Erythroblast (primary cell): ENCODE measurements around the gene IQSEC1.

Experiments used
- DNase-seq, 2 experiments: peaks; one replicate each; lab custom pipeline; 2025; lab: John Stamatoyannopoulos, UW
- GATA1 ChIP-seq: IDR thresholded peaks from 2 replicates; pipeline ENCODE4 v1.6.1; 2011; ENCODE audit warnings: low read depth, mild to moderate bottlenecking, control low read depth, low read length, moderate library complexity
- POLR2A ChIP-seq: IDR thresholded peaks from 2 replicates; pipeline ENCODE4 v1.6.1; 2011; ENCODE audit warnings: mild to moderate bottlenecking, low read length

Gene IQSEC1

DNA sequence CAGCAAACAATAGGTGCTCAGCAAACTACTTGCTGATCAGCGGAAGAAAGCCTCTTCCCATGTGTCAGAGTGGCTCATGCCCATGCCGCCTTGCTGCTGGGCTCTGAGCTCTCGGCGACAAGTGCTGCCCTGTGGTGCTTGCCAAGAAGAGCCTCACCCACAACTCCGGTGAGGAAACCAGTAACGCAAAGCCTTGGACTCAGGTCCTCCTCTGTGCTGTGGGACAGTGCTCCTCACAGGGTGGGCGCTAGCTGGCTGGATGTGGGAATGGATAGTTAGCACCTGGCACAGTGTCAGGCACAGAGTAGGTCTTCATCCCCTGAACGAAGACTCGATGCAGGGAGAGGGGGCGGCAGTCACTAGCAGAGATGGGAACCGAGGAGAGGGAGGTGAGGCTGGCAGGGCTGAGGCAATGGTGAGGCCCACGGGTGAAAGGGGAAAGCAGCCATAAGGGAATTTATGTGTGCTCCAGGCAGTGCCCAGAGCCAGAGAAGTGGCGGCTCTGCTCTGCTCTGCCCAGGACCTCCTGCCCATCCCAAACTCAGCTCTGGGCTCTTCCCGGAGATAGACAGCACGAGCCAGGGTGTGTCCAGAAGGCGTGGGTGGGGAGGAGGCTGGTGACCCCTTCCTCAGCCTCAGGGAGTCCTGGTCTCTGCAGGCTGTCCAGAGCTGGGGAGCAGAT, 55.7 kb downstream of the IQSEC1 start:
- peak in 1 of 2 experiments; percentile 39 for DNase-seq
- no peak for TF ChIP-seq GATA1
- no peak for TF ChIP-seq POLR2A

DNA sequence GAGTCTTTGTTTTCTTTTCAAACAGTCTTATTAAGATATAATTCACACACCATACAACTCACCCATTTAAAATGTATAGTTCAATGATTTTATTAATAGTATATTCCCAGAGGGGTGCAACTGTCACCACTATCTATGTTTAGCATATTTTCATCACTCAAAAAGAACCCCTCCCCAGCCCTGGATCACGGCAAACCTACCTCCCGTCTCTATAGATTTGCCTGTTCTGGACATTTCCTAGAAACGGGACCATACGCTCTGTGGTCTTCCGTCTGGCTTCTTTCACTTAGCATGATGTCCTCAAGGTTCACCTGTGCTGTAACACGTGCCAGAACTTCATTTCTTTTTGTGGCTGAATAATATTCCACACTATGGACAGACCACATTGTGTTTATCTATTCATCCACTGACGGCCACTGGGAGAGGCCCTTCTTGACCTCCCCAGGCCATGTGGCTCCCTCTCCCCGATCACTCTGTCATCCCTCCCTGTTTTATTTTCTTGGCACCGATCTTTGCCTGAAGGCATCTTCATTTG, 56.4 kb downstream of the IQSEC1 start:
- TF ChIP-seq POLR2A (peak; percentile 39), GATA1 (no peak)
- DNase-seq, result peak; percentile 47 to 64

DNA sequence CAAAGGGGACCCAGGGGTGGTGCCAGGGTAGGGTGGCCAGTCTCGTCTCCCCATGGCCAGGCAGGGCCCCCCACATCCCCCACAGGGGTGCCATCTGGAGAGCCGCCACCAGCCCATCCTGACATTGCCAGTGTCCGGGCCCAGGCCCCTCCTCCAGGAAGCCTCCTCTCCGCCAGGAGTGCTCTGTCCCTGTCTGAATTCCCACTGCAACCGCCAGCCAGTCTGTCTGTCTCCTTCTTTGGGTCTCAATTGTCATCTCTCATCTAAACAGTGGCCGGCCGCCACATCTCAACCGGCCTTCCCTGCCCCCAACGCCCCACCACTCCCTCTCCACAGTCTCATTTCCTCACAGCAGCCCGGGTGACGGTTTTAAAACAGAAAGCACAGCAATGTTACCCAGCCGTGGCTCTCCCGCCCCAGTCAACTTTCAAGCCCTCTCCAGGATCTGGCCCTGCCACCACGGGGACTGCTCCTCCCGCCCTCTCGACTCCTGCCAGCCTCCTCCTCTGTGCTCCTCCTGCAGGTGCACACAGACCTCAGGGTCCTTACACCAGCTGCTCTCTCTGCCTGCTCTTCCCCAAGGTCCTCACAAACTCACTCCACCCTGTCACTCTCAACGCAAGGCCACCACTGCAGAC, 57.0 kb downstream of the IQSEC1 start:
- peak; percentile 67 to 71 for DNase-seq

DNA sequence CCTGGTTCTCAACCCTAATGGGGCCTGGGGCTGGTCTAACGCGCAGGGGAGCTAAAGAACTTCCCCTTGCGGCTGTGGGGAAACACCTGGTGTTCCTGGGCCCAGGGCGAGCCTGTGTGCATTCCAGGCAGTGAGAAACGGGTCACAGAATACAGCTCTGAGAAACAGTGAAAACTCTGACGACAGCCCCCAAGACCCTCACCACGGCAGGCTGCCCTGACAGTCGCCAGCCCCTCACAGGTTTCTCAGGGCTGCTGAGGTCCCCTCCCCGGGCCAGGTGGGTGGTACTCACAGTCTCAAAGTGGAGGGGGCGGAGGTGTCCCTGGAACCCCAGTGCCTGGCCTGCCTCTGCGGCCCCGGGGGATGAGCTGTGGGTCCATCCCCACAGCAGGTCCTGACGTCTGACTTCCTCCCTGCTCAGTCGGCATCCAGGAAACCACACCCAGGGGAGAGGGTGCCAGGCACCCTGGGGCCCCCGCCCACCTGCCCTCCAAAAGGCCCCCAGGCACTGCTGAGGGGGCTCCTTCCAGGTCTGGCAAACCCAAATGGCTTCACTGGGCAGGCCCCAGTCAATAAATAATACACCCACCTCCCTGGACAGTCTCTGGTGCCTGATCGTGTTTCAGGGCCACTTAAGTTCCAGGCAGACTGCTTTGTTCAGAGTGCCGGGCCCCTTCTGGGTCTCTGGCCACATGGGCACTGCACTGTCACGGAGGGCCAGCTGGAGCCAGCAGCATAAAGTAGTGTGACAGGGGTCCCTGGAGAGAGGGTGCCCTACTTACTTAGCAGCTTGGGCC, 57.7 kb downstream of the IQSEC1 start:
- peak; percentile 26 to 39 for DNase-seq
- TF ChIP-seq POLR2A (peak; percentile 62), GATA1 (no peak)

More for the DNA sequence above, 57.0 kb downstream of the IQSEC1 start:
- TF ChIP-seq POLR2A (peak; percentile 67), GATA1 (no peak)

DNA sequence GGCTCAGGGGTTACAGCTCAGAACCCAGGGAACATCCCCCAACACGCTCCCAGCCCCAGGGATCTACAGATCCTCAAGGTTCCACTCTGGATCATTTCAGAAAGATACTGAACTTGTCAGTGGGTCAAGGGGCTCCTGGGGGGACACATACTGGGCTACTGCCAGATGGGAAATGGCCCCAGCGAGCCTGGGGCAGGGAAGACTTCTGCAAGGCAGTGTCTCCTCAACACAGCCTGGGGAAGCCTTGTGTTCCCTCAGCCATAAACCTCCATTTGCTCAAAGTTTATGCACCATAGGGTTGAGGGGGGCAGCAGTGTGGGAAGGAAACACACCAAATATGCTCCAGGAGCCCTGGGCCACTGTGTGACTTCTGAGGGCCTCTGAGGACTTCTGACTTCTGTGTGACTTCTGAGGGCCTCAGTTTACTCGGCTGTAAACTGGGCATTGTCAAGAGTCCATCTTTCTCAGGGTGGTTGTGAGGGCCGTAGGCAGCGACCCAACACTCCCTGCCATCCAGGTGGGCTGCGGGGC, 58.4 kb downstream of the IQSEC1 start:
- DNase-seq, result peak in 1 of 2 experiments; percentile 22
- TF ChIP-seq GATA1, result no peak
- TF ChIP-seq POLR2A, result peak; percentile 42

DNA sequence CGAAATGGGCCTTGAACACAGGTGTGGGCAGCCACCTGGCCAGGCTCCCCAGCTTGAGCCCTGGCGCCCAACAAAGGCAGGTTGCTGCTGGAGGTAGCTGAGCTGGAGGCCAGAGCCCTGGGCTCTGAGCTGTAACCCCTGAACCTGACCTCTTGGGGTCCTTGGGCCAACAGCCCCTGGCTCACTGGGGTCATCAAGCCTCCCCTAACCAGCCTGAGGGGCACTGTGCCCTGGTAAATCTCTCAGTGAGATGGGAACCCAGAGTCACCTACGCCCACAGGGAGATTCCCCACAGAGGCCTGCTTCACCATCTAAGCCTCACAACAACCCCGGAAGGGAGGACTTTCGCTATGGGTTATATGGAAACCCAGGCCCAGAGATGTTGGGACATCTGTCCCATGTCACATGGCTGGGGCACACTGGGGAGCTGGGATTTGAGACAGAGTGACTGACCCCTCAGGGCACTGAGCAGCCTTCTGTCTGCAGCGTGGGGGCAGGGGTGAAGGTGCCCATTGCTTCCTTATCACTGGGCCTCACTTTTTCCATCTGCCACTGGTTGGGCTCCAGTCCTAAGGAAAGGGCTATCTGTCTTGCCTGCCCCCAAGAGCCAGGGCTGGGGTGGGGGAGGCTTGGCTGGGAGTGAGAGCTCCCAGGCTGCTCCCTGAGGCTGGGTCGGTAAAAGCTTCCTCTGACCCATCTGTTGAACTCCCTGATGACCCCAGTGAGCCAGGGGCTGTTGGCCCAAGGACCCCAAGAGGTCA, 59.1 kb downstream of the IQSEC1 start:
- no peak for TF ChIP-seq GATA1
- TF ChIP-seq POLR2A, result peak; percentile 79
- peak; percentile 23 to 60 for DNase-seq

DNA sequence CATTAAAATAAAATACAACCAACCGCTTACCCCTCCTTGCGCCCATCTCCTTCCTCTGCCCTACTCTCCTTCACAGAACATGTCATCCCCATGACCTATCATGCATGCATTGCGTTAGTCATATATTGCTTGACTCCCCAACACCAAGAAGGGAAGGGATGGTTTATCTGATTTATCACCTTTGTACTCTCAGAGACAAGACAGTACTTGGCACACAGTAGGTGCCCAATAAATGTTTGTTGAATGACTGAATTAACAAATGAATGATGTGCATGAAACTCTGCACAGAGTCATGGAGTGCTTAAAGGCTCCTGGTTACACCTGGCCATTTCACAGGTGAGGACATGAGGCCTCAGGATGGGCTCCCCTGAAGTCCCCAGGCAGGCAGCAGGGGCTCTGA, 59.7 kb downstream of the IQSEC1 start:
- no peak for DNase-seq

DNA sequence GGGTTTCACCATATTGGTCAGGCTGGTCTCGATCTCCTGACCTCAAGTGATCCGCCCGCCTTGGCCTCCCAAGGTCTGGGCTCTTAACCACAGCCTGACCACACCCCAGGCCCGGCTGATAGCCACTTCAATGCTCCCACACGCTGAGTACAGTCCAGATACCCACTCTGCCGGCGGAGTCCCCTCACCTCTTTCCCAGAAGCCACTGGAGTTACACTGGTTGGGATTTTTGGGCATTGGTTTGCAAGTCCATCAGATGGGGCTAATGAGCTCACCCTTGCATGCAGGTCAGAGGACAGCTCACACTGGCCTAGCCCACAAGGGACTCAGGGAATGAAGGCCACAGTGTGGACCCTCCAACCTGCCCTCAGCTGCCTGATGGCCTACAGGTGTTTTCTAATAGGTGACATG, 60.1 kb downstream of the IQSEC1 start:
- DNase-seq, result peak; percentile 38 to 72
- TF ChIP-seq GATA1, result no peak
- no peak for TF ChIP-seq POLR2A

More for the DNA sequence above, 59.7 kb downstream of the IQSEC1 start:
- TF ChIP-seq POLR2A (no peak), GATA1 (no peak)

DNA sequence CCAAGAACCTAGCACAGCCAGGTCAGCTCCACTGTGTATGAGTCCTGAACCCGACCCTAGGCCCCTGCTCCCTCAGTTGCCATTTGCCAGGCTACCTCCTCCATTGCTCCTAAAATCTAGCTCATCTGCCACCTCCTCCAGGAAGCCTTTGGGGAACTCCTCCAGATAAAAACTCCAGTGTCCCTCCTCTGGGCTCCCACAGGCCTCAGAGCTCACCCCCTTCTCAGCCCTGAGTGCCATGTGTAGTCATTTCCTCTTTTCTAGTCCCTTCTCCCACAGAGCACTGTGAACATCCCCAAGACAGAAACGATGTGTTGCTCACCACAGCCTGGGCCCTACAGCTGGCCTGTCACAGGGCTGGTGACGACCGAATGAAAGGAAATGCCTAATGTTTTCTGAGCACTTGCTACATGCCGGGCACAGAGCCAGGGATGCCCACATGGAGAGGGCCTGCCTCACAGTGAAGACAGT, 61.0 kb downstream of the IQSEC1 start:
- TF ChIP-seq GATA1 (no peak), POLR2A (peak; percentile 18)
- DNase-seq, result peak in 1 of 2 experiments; percentile 27

DNA sequence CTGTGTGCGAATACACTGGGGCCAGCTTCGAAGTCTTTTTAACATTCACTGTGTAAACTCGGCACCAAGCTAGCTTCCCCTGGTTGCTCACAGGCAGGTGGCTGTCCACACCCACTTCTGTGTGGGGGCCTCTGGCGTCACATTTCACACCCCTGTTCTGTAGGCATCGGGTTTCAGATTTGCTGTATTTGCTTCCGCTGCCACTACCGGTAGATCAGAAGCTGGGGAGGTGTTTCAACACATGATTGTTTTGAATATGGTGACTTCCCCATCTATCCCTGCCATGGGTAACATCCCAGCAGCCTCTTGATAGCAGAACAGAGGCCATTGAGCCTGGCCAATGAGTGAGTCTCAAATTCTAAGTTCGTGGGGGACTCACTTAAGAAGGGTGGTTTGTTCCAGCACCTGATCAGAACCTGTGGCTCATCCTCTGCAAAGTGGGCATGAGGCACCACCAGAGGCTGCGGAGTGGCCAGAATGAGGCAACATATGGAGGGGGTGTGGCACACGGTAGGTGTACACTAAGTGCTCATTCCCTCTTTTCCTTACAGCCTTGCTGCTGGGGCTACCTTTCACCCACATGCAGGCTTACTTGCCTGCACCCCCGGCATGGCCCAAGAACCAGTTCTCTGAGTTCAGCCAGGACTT, 61.5 kb downstream of the IQSEC1 start:
- no peak for DNase-seq
- TF ChIP-seq GATA1 (no peak), POLR2A (no peak)

DNA sequence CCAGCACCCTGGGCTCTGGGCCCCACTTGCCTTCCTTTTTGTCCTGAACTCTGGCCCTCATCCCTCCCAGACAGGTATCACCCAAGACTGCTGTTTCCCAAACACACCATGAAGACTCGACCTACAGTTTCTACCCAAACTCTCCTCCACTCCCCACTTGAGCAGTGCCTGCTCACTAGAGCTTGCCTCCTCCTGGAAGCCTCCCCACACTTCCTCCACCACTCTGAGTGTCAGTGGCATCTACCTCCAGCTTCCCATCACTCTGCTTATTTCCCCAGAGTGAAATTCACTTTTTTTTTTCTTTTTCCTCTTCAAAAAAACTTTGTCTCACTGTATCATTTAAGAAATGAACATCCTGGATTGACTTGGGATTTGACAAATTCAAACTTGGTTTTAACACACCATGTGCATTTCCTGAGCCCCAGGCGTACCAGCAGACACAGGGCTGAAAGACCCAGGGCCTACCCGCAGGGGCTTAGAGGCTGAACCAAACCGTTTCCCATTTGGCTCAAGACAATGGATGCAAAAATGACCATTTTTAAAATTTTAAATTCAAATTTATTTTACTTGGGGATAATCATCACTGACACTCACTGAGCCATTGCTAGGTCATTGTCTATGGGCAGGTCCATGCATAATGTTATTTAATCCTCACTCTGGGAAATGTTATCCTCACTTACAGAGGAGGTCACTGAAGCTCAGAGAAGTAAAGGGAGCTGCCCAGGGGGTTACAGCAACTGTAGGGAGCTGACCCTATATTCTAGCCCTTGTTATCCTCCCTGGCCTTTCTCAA, 62.3 kb downstream of the IQSEC1 start:
- no peak for TF ChIP-seq POLR2A
- DNase-seq, result no peak
